Activated T-helper 17 cell treated with anti-CD3 and anti-CD28 coated beads, Interleukin-2, amount 50 U/mL, for 72 hours (primary cell): Measurements from ENCODE around the gene GRAMD1B. TPM values are rescaled to one million over a fixed set of nuclear protein-coding genes. Genes with fewer than 3 reads are reported as not detected.

Experiments
- ATAC-seq: fragments of 150-1000 bp; cut with Tn5 transposase; replicated peaks from 2 replicates; pipeline ENCODE4 v1.10.0; 2021; ENCODE audit warnings: mild to moderate bottlenecking, moderate library complexity
- H3K27ac Mint-ChIP-seq: one replicate; pipeline ENCODE4 v1.8.0; 2022; ENCODE audit warnings: mixed read lengths
- H3K27me3 Mint-ChIP-seq: one replicate; pipeline ENCODE4 v1.8.0; 2022; ENCODE audit warnings: mixed read lengths
- H3K36me3 Mint-ChIP-seq: one replicate; pipeline ENCODE4 v1.8.0; 2022; ENCODE audit warnings: low read depth, mild to moderate bottlenecking, mixed read lengths
- H3K4me1 Mint-ChIP-seq: one replicate; pipeline ENCODE4 v1.8.0; 2022; ENCODE audit warnings: mixed read lengths
- H3K4me3 Mint-ChIP-seq: one replicate; pipeline ENCODE4 v1.8.0; 2022; ENCODE audit warnings: mild to moderate bottlenecking, mixed read lengths
- H3K9me3 Mint-ChIP-seq: one replicate; pipeline ENCODE4 v1.8.0; 2022; ENCODE audit warnings: mixed read lengths
- total RNA-seq, 2 donors: library from RNA; stranded (reverse); gene quantifications; one replicate each; pipeline ENCODE4 v1.2.3, GENCODE V29; 2022

The GRAMD1B gene
- total RNA-seq, 2 donors from 2014 or later = 41.7 to 78.3 TPM

GRCh38 chr11:123603666-123604065 is 173.6 kb downstream of the GRAMD1B start:
- Mint-ChIP-seq H3K36me3 (peaks cover 89% of the 10 kb centered on the region), H3K9me3 (no peaks in the 10 kb centered on the region), H3K27me3 (no peaks in the 10 kb centered on the region), H3K4me3 (no peak overlapping the region), H3K27ac (no peak overlapping the region), H3K4me1 (no peaks in the 10 kb centered on the region)
- ATAC-seq = no peak

DNA sequence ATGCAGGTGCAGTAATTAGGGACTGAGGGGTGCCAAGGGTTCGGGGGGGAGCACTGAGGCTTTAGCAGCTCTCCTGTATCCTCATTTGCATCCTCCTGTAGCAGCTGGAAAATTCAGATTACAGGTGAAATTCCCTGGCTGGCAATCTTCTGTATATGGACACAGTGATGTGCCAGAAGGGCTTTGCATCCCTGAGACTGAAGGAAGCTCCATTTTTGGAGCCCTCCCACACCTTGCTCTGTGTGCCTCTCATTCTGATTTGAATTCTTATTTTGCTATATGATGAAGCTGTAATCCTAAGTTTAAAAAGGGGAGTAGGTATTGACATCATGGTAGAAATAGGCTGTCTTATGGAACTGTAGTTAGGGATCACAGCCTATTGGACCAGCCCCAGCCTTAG is 177.7 kb downstream of the GRAMD1B start:
- no peak for ATAC-seq
- no peak overlapping the region for H3K4me3 Mint-ChIP-seq
- no peaks in the 10 kb centered on the region for H3K4me1 Mint-ChIP-seq
- no peaks in the 10 kb centered on the region for H3K9me3 Mint-ChIP-seq
- peaks cover 84% of the 10 kb centered on the region for H3K36me3 Mint-ChIP-seq
- no peaks in the 10 kb centered on the region for H3K27me3 Mint-ChIP-seq
- no peak overlapping the region for H3K27ac Mint-ChIP-seq

GRCh38 chr11:123608371-123608770 is 178.3 kb downstream of the GRAMD1B start:
- ATAC-seq = no peak
- H3K4me3 Mint-ChIP-seq = no peak overlapping the region

DNA sequence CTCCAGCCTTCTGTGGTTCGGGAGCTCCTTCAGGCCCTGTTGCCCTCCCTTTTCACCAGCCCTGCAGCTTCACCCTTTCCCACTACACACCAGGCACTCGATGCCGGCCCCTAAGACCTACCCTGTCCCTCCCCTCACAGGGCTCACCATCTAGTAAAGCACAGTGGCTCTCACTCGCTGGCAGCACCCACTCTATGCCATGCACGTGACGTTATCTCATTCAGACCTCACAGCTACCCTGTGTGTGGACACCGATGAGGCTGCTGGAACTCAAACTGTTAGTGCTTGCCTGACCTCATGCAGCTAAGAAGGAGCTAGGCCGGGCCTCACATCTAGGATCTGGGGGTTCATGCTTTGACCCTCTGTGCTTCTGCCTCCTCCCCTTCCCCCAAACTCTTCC is 178.9 kb downstream of the GRAMD1B start:
- H3K27me3 Mint-ChIP-seq = no peaks in the 10 kb centered on the region
- H3K4me1 Mint-ChIP-seq = no peaks in the 10 kb centered on the region
- no peak overlapping the region for H3K27ac Mint-ChIP-seq
- no peak for ATAC-seq
- H3K4me3 Mint-ChIP-seq = no peak overlapping the region
- H3K9me3 Mint-ChIP-seq = no peaks in the 10 kb centered on the region
- peaks cover 85% of the 10 kb centered on the region for H3K36me3 Mint-ChIP-seq

More at GRCh38 chr11:123608371-123608770, 178.3 kb downstream of the GRAMD1B start:
- H3K27ac Mint-ChIP-seq = no peak overlapping the region
- no peaks in the 10 kb centered on the region for H3K9me3 Mint-ChIP-seq
- no peaks in the 10 kb centered on the region for H3K4me1 Mint-ChIP-seq
- H3K36me3 Mint-ChIP-seq = peaks cover 85% of the 10 kb centered on the region
- no peaks in the 10 kb centered on the region for H3K27me3 Mint-ChIP-seq

- no peak for ATAC-seq
- H3K27me3 Mint-ChIP-seq = no peaks in the 10 kb centered on the region
- H3K9me3 Mint-ChIP-seq = no peaks in the 10 kb centered on the region
- no peak overlapping the region for H3K4me3 Mint-ChIP-seq
- H3K27ac Mint-ChIP-seq = no peak overlapping the region
- H3K4me1 Mint-ChIP-seq = no peaks in the 10 kb centered on the region
- peaks cover 84% of the 10 kb centered on the region for H3K36me3 Mint-ChIP-seq
These were observed 181.6 kb downstream of the GRAMD1B start for GRCh38 chr11:123611698-123612097.

DNA sequence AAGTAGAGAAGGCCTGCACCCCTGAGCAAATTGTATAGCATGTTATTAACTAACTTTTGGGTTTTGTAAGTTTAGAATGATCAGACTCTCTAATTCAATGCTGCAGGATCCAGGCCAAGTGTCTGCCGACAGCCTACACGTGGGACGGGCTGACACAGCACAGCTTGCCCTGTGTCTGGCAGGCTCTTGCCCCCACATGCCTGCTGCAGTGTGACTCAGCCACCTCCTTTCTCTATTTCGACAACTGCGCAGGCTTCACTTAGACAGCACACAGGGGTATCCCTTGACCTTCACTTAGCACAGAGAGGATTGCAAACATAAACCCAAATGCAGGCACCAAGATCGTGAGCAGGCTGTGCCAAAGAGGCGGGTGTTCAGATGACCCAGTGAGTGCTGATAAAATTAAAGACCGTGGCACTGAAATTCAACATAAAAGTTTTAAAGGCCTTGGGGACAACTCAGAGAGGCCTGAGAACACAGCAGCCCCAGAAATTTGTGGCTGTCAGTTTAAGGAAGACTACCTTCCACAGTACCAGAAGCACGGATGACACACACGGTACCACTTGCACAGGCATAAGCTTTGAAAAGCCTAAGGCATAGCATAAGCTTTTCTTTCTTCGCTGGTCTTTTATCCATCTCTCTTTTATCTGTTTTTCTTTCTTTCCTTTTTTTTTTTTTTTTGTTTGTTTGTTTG is 186.6 kb downstream of the GRAMD1B start:
- no peaks in the 10 kb centered on the region for H3K27me3 Mint-ChIP-seq
- H3K9me3 Mint-ChIP-seq = no peaks in the 10 kb centered on the region
- H3K36me3 Mint-ChIP-seq = peaks cover 99% of the 10 kb centered on the region
- no peak for ATAC-seq
- H3K4me3 Mint-ChIP-seq = no peak overlapping the region
- H3K4me1 Mint-ChIP-seq = no peaks in the 10 kb centered on the region
- no peak overlapping the region for H3K27ac Mint-ChIP-seq

DNA sequence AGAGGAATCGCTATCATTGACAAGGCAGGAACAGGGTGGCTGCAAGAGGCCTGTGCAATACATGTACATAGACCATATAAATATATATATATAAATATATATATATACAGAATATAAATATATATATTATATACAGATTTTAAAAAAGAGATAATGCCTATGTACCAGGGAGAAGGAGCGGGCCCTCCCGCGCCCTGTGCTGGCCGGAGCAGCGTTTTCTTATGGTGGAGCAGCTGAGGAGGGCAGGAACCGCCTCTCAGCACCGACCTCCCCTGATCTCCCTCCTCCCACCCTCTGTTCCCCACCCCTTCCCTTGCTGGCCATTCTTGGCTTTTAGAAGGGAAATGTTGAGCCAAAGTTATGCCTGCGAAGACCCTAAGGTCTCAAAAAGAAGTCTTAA is 192.5 kb downstream of the GRAMD1B start:
- no peak overlapping the region for H3K4me3 Mint-ChIP-seq
- no peaks in the 10 kb centered on the region for H3K4me1 Mint-ChIP-seq
- no peaks in the 10 kb centered on the region for H3K27me3 Mint-ChIP-seq
- no peaks in the 10 kb centered on the region for H3K9me3 Mint-ChIP-seq
- ATAC-seq = no peak
- peaks cover 66% of the 10 kb centered on the region for H3K36me3 Mint-ChIP-seq
- H3K27ac Mint-ChIP-seq = no peak overlapping the region

- ATAC-seq = no peak
- H3K36me3 Mint-ChIP-seq = peaks cover 42% of the 10 kb centered on the region
- H3K27ac Mint-ChIP-seq = no peak overlapping the region
- peaks cover 4% of the 10 kb centered on the region for H3K4me1 Mint-ChIP-seq
- H3K4me3 Mint-ChIP-seq = no peak overlapping the region
- no peaks in the 10 kb centered on the region for H3K9me3 Mint-ChIP-seq
- no peaks in the 10 kb centered on the region for H3K27me3 Mint-ChIP-seq
These were observed 194.9 kb downstream of the GRAMD1B start for GRCh38 chr11:123624974-123625373.

GRCh38 chr11:123628936-123629683 is 199.0 kb downstream of the GRAMD1B start:
- ATAC-seq = peak; percentile 23
- Mint-ChIP-seq H3K27me3 (peaks cover 5% of the 10 kb centered on the region), H3K36me3 (peaks cover 14% of the 10 kb centered on the region), H3K27ac (peak overlapping the region; percentile 24), H3K4me1 (peaks cover 4% of the 10 kb centered on the region), H3K4me3 (no peak overlapping the region), H3K9me3 (no peaks in the 10 kb centered on the region)

GRCh38 chr11:123630126-123630608 is 200.1 kb downstream of the GRAMD1B start:
- Mint-ChIP-seq H3K36me3 (peaks cover 9% of the 10 kb centered on the region), H3K4me3 (no peak overlapping the region), H3K4me1 (peaks cover 4% of the 10 kb centered on the region), H3K27me3 (peaks cover 5% of the 10 kb centered on the region), H3K9me3 (no peaks in the 10 kb centered on the region), H3K27ac (no peak overlapping the region)
- ATAC-seq = no peak

GRCh38 chr11:123640029-123640428 is 210.0 kb downstream of the GRAMD1B start:
- Mint-ChIP-seq H3K4me3 (no peak overlapping the region), H3K4me1 (no peaks in the 10 kb centered on the region), H3K27ac (no peak overlapping the region), H3K27me3 (peaks cover 3% of the 10 kb centered on the region), H3K36me3 (no peaks in the 10 kb centered on the region), H3K9me3 (no peaks in the 10 kb centered on the region)
- no peak for ATAC-seq

DNA sequence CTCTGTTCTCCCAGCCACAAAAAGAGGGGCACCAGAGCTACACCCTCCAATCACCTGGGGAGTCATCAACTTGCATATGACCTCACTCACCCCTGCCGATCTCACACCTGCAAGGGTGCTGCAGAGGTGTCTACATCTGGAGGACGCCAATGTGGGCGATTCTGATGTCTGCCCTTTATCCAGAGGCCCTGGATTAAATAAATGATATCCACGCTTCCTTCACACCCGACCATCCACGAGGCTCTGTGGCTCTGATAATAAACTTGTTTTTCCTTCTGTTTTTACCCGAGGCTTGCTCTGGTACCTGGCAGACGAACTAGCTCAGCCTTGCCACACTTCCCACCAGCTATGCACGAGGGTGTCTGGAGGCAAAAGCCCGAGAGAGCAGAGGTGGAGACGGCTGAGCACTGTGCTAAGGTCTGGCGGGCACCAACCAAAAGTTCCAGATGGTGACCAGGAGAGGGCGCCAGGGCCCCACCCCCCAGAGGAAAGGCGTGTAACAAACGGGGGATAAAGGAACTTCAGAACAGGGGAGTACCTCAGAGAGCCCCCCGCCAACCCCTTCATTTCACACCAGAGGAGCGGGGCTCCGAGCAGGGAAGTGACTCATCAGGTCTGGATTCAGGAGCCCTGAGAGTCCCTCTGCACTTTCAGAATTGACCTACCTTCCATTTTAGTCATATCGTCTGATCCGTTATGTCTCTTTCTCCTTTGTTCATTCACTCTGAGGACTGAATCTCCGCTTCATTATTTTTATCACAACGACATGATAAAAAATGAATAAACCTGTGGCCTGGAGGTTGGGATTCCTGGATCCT is 210.8 kb downstream of the GRAMD1B start:
- no peaks in the 10 kb centered on the region for H3K4me1 Mint-ChIP-seq
- no peak overlapping the region for H3K27ac Mint-ChIP-seq
- peaks cover 9% of the 10 kb centered on the region for H3K27me3 Mint-ChIP-seq
- no peak overlapping the region for H3K4me3 Mint-ChIP-seq
- ATAC-seq = peak; percentile 74
- H3K36me3 Mint-ChIP-seq = no peaks in the 10 kb centered on the region
- no peaks in the 10 kb centered on the region for H3K9me3 Mint-ChIP-seq

DNA sequence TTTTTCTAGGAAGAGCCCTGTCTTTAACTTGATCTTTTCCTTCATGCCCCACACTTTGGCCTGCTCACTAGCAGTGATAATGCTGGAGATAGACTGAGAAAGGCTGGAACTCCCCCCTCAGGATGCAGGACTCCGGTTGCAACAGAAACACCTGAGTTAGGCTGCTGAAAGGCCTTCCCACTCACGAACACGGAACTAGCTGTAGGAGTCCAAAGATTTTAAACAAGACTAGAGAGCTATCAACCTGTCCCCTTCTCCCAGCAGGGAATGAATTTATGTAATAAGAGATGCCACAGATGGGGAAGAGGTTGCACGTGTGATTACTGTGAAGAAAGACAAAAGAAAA is 211.4 kb downstream of the GRAMD1B start:
- Mint-ChIP-seq H3K36me3 (no peaks in the 10 kb centered on the region), H3K27me3 (peaks cover 15% of the 10 kb centered on the region), H3K4me1 (no peaks in the 10 kb centered on the region), H3K27ac (no peak overlapping the region), H3K4me3 (no peak overlapping the region), H3K9me3 (no peaks in the 10 kb centered on the region)
- ATAC-seq = no peak

GRCh38 chr11:123642435-123642834 is 212.4 kb downstream of the GRAMD1B start:
- Mint-ChIP-seq H3K27me3 (peaks cover 20% of the 10 kb centered on the region), H3K4me3 (no peak overlapping the region), H3K9me3 (no peaks in the 10 kb centered on the region), H3K36me3 (no peaks in the 10 kb centered on the region), H3K4me1 (no peaks in the 10 kb centered on the region), H3K27ac (no peak overlapping the region)
- ATAC-seq = no peak
